HepG2 (cell line): ENCODE measurements around the gene GTF2H4. TPM values are rescaled to one million over a fixed set of nuclear protein-coding genes. Genes with fewer than 3 reads are reported as not detected.

Experiments
- ATF7-NPFF ChIP-seq: sonication (generic); formaldehyde crosslinking; IDR thresholded peaks from 2 replicates; pipeline ENCODE4 v1.8.1; 2023; ENCODE audit warnings: mild to moderate bottlenecking, low read depth, missing genetic modification reagents, moderate library complexity
- CENPX ChIP-seq: sonication (generic); formaldehyde crosslinking; IDR thresholded peaks from 2 replicates; pipeline ENCODE4 v1.9.0; 2021; ENCODE audit warnings: mild to moderate bottlenecking, missing genetic modification reagents, moderate library complexity
- GPN1 ChIP-seq: sonication (generic); formaldehyde crosslinking; IDR thresholded peaks from 2 replicates; pipeline ENCODE4 v1.5.1; 2020; ENCODE audit warnings: missing genetic modification reagents, borderline replicate concordance
- LCORL ChIP-seq, 2 experiments: fragments of 450-650 bp in 1 of 2; sonication (generic) in 1 of 2; formaldehyde crosslinking in 1 of 2; IDR thresholded peaks; 2 replicates each; pipeline versions ENCODE4 v1.5.0 to v1.6.1; 2017 to 2020; ENCODE audit warnings: antibody characterized with exemption in 1 of 2, missing genetic modification reagents in 1 of 2
- NFKB2 ChIP-seq: sonication (generic); formaldehyde crosslinking; IDR thresholded peaks from 2 replicates; pipeline ENCODE4 v1.4.0; 2020; ENCODE audit warnings: missing genetic modification reagents, borderline replicate concordance
- RCOR2 ChIP-seq: IDR thresholded peaks from 2 replicates; pipeline ENCODE4 v1.6.1; 2016; ENCODE audit warnings: missing biosample characterization, missing genetic modification reagents
- SATB2 ChIP-seq: sonication (generic); formaldehyde crosslinking; IDR thresholded peaks from 2 replicates; pipeline ENCODE4 v1.5.0; 2020; ENCODE audit warnings: missing genetic modification reagents
- SMAD1 ChIP-seq: sonication (generic); formaldehyde crosslinking; IDR thresholded peaks from 2 replicates; pipeline ENCODE4 v1.4.0; 2020; ENCODE audit warnings: missing genetic modification reagents, low read depth, mild to moderate bottlenecking, borderline replicate concordance
- SOX13 ChIP-seq, 3 experiments: fragments of 450-650 bp in 1 of 3; sonication (generic) in 1 of 3; formaldehyde crosslinking in 1 of 3; IDR thresholded peaks in 2 of 3; conservative IDR thresholded peaks in 1 of 3; 2 replicates each; pipeline versions ENCODE4 v1.5.0 to v1.6.1; 2016 to 2020; ENCODE audit warnings: antibody characterized with exemption in 1 of 3, mild to moderate bottlenecking in 1 of 3, missing compliant biosample characterization in 1 of 3, missing genetic modification reagents in 1 of 3, moderate library complexity in 1 of 3
- ZNF160 ChIP-seq: sonication (generic); formaldehyde crosslinking; IDR thresholded peaks from 2 replicates; pipeline ENCODE4 v1.8.0; 2022; ENCODE audit warnings: mild to moderate bottlenecking, inconsistent platforms, missing genetic modification reagents
- ZNF235 ChIP-seq: sonication (generic); formaldehyde crosslinking; IDR thresholded peaks from 2 replicates; pipeline ENCODE4 v1.8.1; 2023; ENCODE audit warnings: mild to moderate bottlenecking, missing genetic modification reagents, borderline replicate concordance
- ZNF432 ChIP-seq: sonication (generic); formaldehyde crosslinking; IDR thresholded peaks from 2 replicates; pipeline ENCODE4 v1.5.0; 2020; ENCODE audit warnings: missing genetic modification reagents, mild to moderate bottlenecking, borderline replicate concordance
- ZNF567 ChIP-seq: sonication (generic); formaldehyde crosslinking; IDR thresholded peaks from 2 replicates; pipeline ENCODE4 v1.8.1; 2023; ENCODE audit warnings: mild to moderate bottlenecking, missing genetic modification reagents, borderline replicate concordance
- ZNF609 ChIP-seq: sonication (generic); formaldehyde crosslinking; IDR thresholded peaks from 2 replicates; pipeline ENCODE4 v1.4.0; 2020; ENCODE audit warnings: mild to moderate bottlenecking, missing genetic modification reagents, borderline replicate concordance
- ZNF839 ChIP-seq: sonication (generic); formaldehyde crosslinking; IDR thresholded peaks from 2 replicates; pipeline ENCODE4 v1.4.0; 2020; ENCODE audit warnings: missing genetic modification reagents, mild to moderate bottlenecking, borderline replicate concordance
- polyA plus RNA-seq, 8 experiments: library from polyadenylated mRNA; depleted of rRNA in 3 of 8; stranded (reverse) in 7 of 8; unstranded in 1 of 8; fragments of >200 nt; fragmentation: Illumina TruSeq in 4 of 8; extraction: Trizol in 4 of 8; gene quantifications; 2 replicates each; pipeline versions ENCODE4 v1.2.1 to v1.2.3, GENCODE V29; 2011 to 2016; ENCODE audit warnings: low read depth in 4 of 8, missing spikeins in 1 of 8, mixed read lengths in 1 of 8; ENCODE audit not compliant: insufficient read depth in 1 of 8
- total RNA-seq, 5 experiments: library from RNA; depleted of rRNA; stranded (reverse); fragments of >200 nt; fragmentation: Illumina TruSeq; extraction: Trizol; gene quantifications; 2 replicates each; pipeline ENCODE4 v1.2.3, GENCODE V29; 2016; ENCODE audit warnings: low read depth in 1 of 5
- TF ChIP-seq, protein P1 (sequence below): IDR thresholded peaks from 2 replicates; pipeline ENCODE4 v1.6.1; 2018; ENCODE audit warnings: missing genetic modification reagents
- TF ChIP-seq, protein P2 (sequence below): sonication (generic); formaldehyde crosslinking; conservative IDR thresholded peaks from 2 replicates; pipeline ENCODE4 v1.8.0; 2022; ENCODE audit warnings: missing genetic modification reagents
- TF ChIP-seq, protein P3 (sequence below): sonication (generic); formaldehyde crosslinking; IDR thresholded peaks from 2 replicates; pipeline ENCODE4 v1.4.0; 2020; ENCODE audit warnings: missing genetic modification reagents

Gene GTF2H4
- total and polyA plus RNA-seq, 2 of the 13 experiments (the other 11 are each of a cell fraction or from before 2014, with no cell fraction given): 15.9 to 49.3 TPM

DNA sequence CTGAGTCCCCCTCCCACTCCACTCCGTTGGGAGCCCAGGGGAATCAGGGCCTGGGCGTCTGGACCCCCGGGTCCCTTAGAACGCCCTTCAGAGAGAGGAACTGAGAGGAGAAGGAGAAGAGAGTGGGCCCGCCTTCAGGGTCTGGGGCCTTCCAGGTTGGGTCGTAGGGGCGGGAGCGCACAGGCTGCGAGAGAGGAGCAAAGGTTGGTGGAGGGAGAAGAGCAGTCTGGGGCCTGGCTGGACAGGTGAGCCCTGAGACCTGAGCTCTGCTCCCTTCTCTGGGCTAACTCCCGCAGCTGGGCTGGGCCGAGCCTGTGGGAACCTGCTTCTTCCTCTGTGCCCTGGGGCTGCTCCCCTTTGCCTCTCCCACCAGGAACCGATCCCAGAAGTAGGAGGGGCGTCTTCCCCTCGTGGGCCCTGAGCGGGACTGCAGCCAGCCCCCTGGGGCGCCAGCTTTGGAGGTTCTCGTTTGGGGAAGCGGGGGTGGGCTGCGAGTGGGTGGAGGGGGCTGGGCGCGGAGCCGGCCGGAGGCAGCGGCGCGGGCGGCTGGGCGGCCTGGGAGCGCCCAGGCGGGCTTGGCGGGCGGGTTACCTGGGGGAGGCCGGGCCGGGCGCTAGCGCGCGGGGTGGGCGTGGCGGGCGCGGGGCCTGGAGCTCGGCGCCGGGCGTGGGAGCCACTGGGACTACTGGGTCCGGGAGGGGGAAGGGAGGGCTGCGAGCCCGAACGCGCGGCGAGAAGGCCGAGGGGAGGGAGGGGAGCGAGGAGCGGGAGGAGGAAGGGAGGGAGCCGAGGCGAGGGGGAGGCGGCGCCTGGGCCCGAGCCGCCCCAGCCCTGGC is 24.1 kb upstream of the GTF2H4 start, which contains the start of gene DDR1 (continued):
- no peak for TF ChIP-seq ZNF432 (CRISPR knock-in tag)
- no peak for TF ChIP-seq RCOR2 (CRISPR knock-in tag)
- no peak for TF ChIP-seq ATF7-NPFF
- TF ChIP-seq GPN1 (CRISPR knock-in tag): no peak
- TF ChIP-seq, protein P1, sequence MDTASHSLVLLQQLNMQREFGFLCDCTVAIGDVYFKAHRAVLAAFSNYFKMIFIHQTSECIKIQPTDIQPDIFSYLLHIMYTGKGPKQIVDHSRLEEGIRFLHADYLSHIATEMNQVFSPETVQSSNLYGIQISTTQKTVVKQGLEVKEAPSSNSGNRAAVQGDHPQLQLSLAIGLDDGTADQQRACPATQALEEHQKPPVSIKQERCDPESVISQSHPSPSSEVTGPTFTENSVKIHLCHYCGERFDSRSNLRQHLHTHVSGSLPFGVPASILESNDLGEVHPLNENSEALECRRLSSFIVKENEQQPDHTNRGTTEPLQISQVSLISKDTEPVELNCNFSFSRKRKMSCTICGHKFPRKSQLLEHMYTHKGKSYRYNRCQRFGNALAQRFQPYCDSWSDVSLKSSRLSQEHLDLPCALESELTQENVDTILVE: no peak
- 0 out of 2 replicates have a peak, but pooled peaks have one; percentile 53 for TF ChIP-seq ZNF160
- TF ChIP-seq ZNF609 (CRISPR knock-in tag): peak; percentile 48; the same call in 1 of the 2 replicates
- no peak for TF ChIP-seq ZNF235 (CRISPR knock-in tag)
- no peak for TF ChIP-seq CENPX (CRISPR knock-in tag)
- TF ChIP-seq, protein P2, sequence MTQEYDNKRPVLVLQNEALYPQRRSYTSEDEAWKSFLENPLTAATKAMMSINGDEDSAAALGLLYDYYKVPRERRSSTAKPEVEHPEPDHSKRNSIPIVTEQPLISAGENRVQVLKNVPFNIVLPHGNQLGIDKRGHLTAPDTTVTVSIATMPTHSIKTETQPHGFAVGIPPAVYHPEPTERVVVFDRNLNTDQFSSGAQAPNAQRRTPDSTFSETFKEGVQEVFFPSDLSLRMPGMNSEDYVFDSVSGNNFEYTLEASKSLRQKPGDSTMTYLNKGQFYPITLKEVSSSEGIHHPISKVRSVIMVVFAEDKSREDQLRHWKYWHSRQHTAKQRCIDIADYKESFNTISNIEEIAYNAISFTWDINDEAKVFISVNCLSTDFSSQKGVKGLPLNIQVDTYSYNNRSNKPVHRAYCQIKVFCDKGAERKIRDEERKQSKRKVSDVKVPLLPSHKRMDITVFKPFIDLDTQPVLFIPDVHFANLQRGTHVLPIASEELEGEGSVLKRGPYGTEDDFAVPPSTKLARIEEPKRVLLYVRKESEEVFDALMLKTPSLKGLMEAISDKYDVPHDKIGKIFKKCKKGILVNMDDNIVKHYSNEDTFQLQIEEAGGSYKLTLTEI (CRISPR knock-in tag): no peak
- TF ChIP-seq, protein P3, sequence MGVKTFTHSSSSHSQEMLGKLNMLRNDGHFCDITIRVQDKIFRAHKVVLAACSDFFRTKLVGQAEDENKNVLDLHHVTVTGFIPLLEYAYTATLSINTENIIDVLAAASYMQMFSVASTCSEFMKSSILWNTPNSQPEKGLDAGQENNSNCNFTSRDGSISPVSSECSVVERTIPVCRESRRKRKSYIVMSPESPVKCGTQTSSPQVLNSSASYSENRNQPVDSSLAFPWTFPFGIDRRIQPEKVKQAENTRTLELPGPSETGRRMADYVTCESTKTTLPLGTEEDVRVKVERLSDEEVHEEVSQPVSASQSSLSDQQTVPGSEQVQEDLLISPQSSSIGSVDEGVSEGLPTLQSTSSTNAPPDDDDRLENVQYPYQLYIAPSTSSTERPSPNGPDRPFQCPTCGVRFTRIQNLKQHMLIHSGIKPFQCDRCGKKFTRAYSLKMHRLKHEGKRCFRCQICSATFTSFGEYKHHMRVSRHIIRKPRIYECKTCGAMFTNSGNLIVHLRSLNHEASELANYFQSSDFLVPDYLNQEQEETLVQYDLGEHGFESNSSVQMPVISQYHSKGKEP: no peak
- TF ChIP-seq ZNF839 (CRISPR knock-in tag): no peak
- TF ChIP-seq SOX13 (IDR thresholded peaks at IDR 0.05): no peak
- TF ChIP-seq SOX13 (CRISPR knock-in tag; conservative IDR thresholded peaks at IDR 0.05 in 1 of 2, IDR thresholded peaks at IDR 0.05 in 1 of 2): no peak
- no peak for TF ChIP-seq LCORL (IDR thresholded peaks at IDR 0.05)
- 0 out of 2 replicates have a peak, but pooled peaks have one; percentile 6 for TF ChIP-seq LCORL (CRISPR knock-in tag; IDR thresholded peaks at IDR 0.05)
- TF ChIP-seq SATB2 (CRISPR knock-in tag): no peak
- TF ChIP-seq SMAD1 (CRISPR knock-in tag): no peak; the same call in 1 of the 2 replicates
- TF ChIP-seq NFKB2: 0 out of 2 replicates have a peak, but pooled peaks have one; percentile 33
- no peak for TF ChIP-seq ZNF567 (CRISPR knock-in tag)
